Heart right ventricle (tissue), 16 donors: ENCODE results near the gene EIF4E2. TPM values are rescaled to one million over a fixed set of nuclear protein-coding genes. Genes with fewer than 3 reads are reported as not detected.

ENCODE experiments used
- ATAC-seq, 8 donors: fragments of 200-7000 bp; cut with Tn5 transposase; one replicate each; pipeline ENCODE4 v1.9.1; 2020; ENCODE audit warnings: mild to moderate bottlenecking in 8 of 8, moderate library complexity in 8 of 8, moderate number of reproducible peaks in 1 of 8
- DNase-seq, 2 donors: peaks; one replicate each; pipeline ENCODE4 v3.0.0-alpha.2; 2020
- H3K27ac ChIP-seq, 10 donors: fragments of 200-600 bp; sonication (generic) in 2 of 10; one replicate each; pipeline versions ENCODE4 v1.5.0 to v1.8.0; 2020 to 2022; ENCODE audit warnings: mild to moderate bottlenecking in 3 of 10
- H3K27me3 ChIP-seq, 7 donors: fragments of 200-600 bp; one replicate each; pipeline ENCODE4 v1.8.0; 2021 to 2022; ENCODE audit warnings: mild to moderate bottlenecking in 2 of 7
- H3K36me3 ChIP-seq, 9 donors: fragments of 200-600 bp; sonication (generic) in 1 of 9; one replicate each; pipeline versions ENCODE4 v1.5.0 to v1.8.0; 2020 to 2022; ENCODE audit warnings: mild to moderate bottlenecking in 2 of 9
- H3K4me1 ChIP-seq, 9 donors: fragments of 200-600 bp; sonication (generic) in 1 of 9; one replicate each; pipeline versions ENCODE4 v1.5.0 to v1.8.0; 2020 to 2022; ENCODE audit warnings: mild to moderate bottlenecking in 4 of 9
- H3K4me3 ChIP-seq, 10 donors: fragments of 200-600 bp; sonication (generic) in 2 of 10; one replicate each; pipeline versions ENCODE4 v1.5.0 to v1.8.0; 2020 to 2022; ENCODE audit warnings: mild to moderate bottlenecking in 7 of 10, moderate library complexity in 2 of 10
- H3K9me3 ChIP-seq, 11 donors: fragments of 200-600 bp in 10 of 11; sonication (generic) in 2 of 11; one replicate each; pipeline versions ENCODE4 v1.5.0 to v1.8.0; 2013 to 2022; ENCODE audit warnings: mild to moderate bottlenecking in 2 of 11, control low read depth in 1 of 11, moderate library complexity in 1 of 11
- CTCF ChIP-seq, 9 donors: fragments of 200-600 bp; sonication (generic) in 2 of 9; IDR thresholded peaks; one replicate each; pipeline versions ENCODE4 v1.5.0 to v1.8.0; 2021 to 2022; ENCODE audit warnings: antibody characterized with exemption in 9 of 9, mild to moderate bottlenecking in 5 of 9, moderate library complexity in 1 of 9
- WGBS, 2 donors: extraction: QIAGEN DNeasy Blood & Tissue Kit; methylation state at CpG; one replicate each; pipeline ENCODE4 v1.1.7; 2013; ENCODE audit warnings: inconsistent platforms in 1 of 2; 5-methylcytosine and 5-hydroxymethylcytosine counted together
- intact Hi-C, 10 donors: fragments of 100-400 bp; cut with DNase I; formaldehyde crosslinking; loops; one replicate each; pipeline versions ENCODE4 v1.11.1 to v1.14.2; 2022
- long read RNA-seq, 3 donors: library from polyadenylated mRNA; unstranded; transcript quantifications; one replicate each; pipeline ENCODE4 v2.0.0, GENCODE V29; 2020 to 2021
- polyA plus RNA-seq, 2 donors: library from polyadenylated mRNA; stranded (reverse); fragments of 200-250 nt; gene quantifications; one replicate each; pipeline ENCODE4 v1.2.3, GENCODE V29; 2013
- total RNA-seq, 10 donors: library from RNA; stranded (reverse); fragmentation: NEBNext Ultra II Directional in 3 of 10; extraction: Animal tissue kit (Norgen Biotek cat#: 25700) in 3 of 10; gene quantifications; one replicate each; pipeline versions ENCODE4 v1.2.1 to v1.2.4, GENCODE V29; 2021 to 2023
- donor health status: Arrhythmogenic right ventricular cardiomyopathy.
- donor health status: ischemic (EF 13 %, LVEDD 7.1; RV severe dilation, severe dysfunction).
- donor health status: healthy with polysubstance abuse.
- donor health status: DM: no; HTN: yes; CAD: no.
- donor health status: DM: no; HTN: no; CAD: no.
- donor health status: ischemic (EF 25% LVEDD 6.9; RV normal size, moderate dysfunction).
- donor health status: ischemic (EF 25% LVEDD 5.7; RV mildly dilated, moderate dysfunction).
- donor health status: healthy.
- donor health status: DM: yes; HTN: yes; CAD: no.
- donor health status: Ischemic cardiomyopathy.
- donor health status: ischemic (EF 35%, LVEDD 5.7; RV mildly dilated, moderate dysfunction).
- donor health status: nonischemic (EF 11% LVEDD 7.7; RV severe dilation, severe dysfunction).
- donor health status: DM: yes; HTN: yes; CAD: no.
- donor health status: PGD.
- donor health status: ischemic (EF 29% LVEDD 5.4; RV normal size, mild dysfunction).
- donor health status: nonischemic (EF 23%, LVEDD 6.1; RV moderate dilation, normal function).

The EIF4E2 gene
- total RNA-seq (10 to 100 TPM; 30.3 to 58.1 (median 37.7) TPM), polyA plus RNA-seq (10 to 100 TPM; 42.5 to 55.6 TPM)
- long read RNA-seq, donor 1, transcript EIF4E2-207 (8 exons, 3,525 nt) = minor isoform, 6 of 34 reads
- long read RNA-seq, donor 1, transcript EIF4E2-202 (7 exons, 3,448 nt) = major isoform, 13 of 34 reads
- long read RNA-seq, donor 1, partial matches to known transcripts = 2 of 34 reads
- long read RNA-seq, donor 1, other reads (novel, unspliced or antisense) = 8 of 34 reads
- long read RNA-seq, donor 2, transcript EIF4E2-207 (8 exons, 3,525 nt) = major isoform, 16 of 75 reads
- long read RNA-seq, donor 2, transcript EIF4E2-202 (7 exons, 3,448 nt) = minor isoform, 10 of 75 reads
- long read RNA-seq, donor 2, partial matches to known transcripts = 8 of 75 reads
- long read RNA-seq, donor 2, other reads (novel, unspliced or antisense) = 34 of 75 reads
- long read RNA-seq, donor 3, transcript EIF4E2-214 (3 exons, 1,110 nt) = minor isoform, 7 of 137 reads
- long read RNA-seq, donor 3, transcript EIF4E2-202 (7 exons, 3,448 nt) = minor isoform, 17 of 137 reads
- long read RNA-seq, donor 3, transcript EIF4E2-201 (7 exons, 1,604 nt) = minor isoform, 6 of 137 reads
- long read RNA-seq, donor 3, transcript EIF4E2-207 (8 exons, 3,525 nt) = major isoform, 50 of 137 reads
- long read RNA-seq, donor 3, partial matches to known transcripts = 4 of 137 reads
- long read RNA-seq, donor 3, other reads (novel, unspliced or antisense) = 50 of 137 reads

- 0% methylated on average over 81 of the region's 81 CpGs for WGBS, 2 donors
- H3K27me3 ChIP-seq = no peaks in the 10 kb centered on the region
- TF ChIP-seq CTCF (IDR thresholded peaks at IDR 0.05) = peak in 8 of 9 donors; percentile 10 to 49 (median 32)
- peak within 1 kb of the TSS; percentile 74 to 100 (median 98) for H3K27ac ChIP-seq
- H3K36me3 ChIP-seq = peaks cover 0 to 41% (median 3%) of the 10 kb centered on the region in 9 donors
- H3K9me3 ChIP-seq = peaks cover 0 to 16% (median 9%) of the 10 kb centered on the region in 11 donors
- DNase-seq (peak; percentile 94), ATAC-seq (peak; percentile 98 to 99 (median 98))
- intact Hi-C loops = no loop called here
- peaks cover 6 to 63% (median 25%) of the 10 kb centered on the region in 9 donors for H3K4me1 ChIP-seq
- H3K4me3 ChIP-seq = peak within 1 kb of the TSS; percentile 68 to 98 (median 92)
Observed at GRCh38 chr2:232550354-232551249, at the start of gene EIF4E2, which contains the start of gene TIGD1. TSS of gene EIF4E2 (plus strand) at chr2:232550689. CDS start at chr2:232550725, 36 bp downstream. TSS of gene TIGD1 (minus strand) at chr2:232550557. CDS start at chr2:232549882, 675 bp downstream.

- ATAC-seq = peak in 1 of 8 donors; percentile 40
- H3K4me3 ChIP-seq = no peak overlapping the region
- intact Hi-C loops = no loop called here
Observed at GRCh38 chr2:232501331-232501771, 49.1 kb upstream of the EIF4E2 start.

GRCh38 chr2:232501794-232502390 is 48.6 kb upstream of the EIF4E2 start:
- no peak for TF ChIP-seq CTCF (IDR thresholded peaks at IDR 0.05)
- ATAC-seq (peak in 1 of 8 donors; percentile 23), DNase-seq (no peak)
- Histone ChIP-seq H3K9me3 (no peaks in the 10 kb centered on the region), H3K27ac (peak overlapping the region in 1 of 10 donors; percentile 15), H3K27me3 (peaks cover 6 to 56% (median 31%) of the 10 kb centered on the region in 7 donors), H3K36me3 (no peaks in the 10 kb centered on the region), H3K4me1 (peaks cover 3 to 20% (median 9%) of the 10 kb centered on the region in 9 donors), H3K4me3 (no peak overlapping the region)
- WGBS, 2 donors = 55 to 67% methylated on average over 10 of the region's 10 CpGs
- intact Hi-C loops = no loop called here

More at GRCh38 chr2:232501331-232501771, 49.1 kb upstream of the EIF4E2 start:
- Histone ChIP-seq H3K27me3 (peaks cover 6 to 51% (median 29%) of the 10 kb centered on the region in 7 donors), H3K9me3 (no peaks in the 10 kb centered on the region), H3K4me1 (peaks cover 3 to 20% (median 9%) of the 10 kb centered on the region in 9 donors), H3K36me3 (no peaks in the 10 kb centered on the region), H3K27ac (no peak overlapping the region)
- DNase-seq = no peak
- no peak for TF ChIP-seq CTCF (IDR thresholded peaks at IDR 0.05)
- WGBS, 2 donors = 76 to 78% methylated on average over 9 of the region's 9 CpGs
